Hippocampal formation (tissue), 2 donors: ENCODE results near the gene GTF2H4.
"Not testable (repeated sequence)": the region's sequence is repeated elsewhere in the genome, so short reads cannot be mapped to it uniquely, and the experiment has no call there.

Experiments used
- DNase-seq, 2 donors: peaks; one replicate each; lab custom pipeline; 2025; lab: John Stamatoyannopoulos, UW

GTF2H4 gene

GRCh38 chr6:30907758-30908591, at the start of gene GTF2H4:
Gene GTF2H4 (plus strand): TSS chr6:30908207.
- DNase-seq, result peak; percentile 94 to 97

- DNase-seq, result not testable (repeated sequence)
Measured at GRCh38 chr6:30859726-30860125, 48.3 kb upstream of the GTF2H4 start.

DNA sequence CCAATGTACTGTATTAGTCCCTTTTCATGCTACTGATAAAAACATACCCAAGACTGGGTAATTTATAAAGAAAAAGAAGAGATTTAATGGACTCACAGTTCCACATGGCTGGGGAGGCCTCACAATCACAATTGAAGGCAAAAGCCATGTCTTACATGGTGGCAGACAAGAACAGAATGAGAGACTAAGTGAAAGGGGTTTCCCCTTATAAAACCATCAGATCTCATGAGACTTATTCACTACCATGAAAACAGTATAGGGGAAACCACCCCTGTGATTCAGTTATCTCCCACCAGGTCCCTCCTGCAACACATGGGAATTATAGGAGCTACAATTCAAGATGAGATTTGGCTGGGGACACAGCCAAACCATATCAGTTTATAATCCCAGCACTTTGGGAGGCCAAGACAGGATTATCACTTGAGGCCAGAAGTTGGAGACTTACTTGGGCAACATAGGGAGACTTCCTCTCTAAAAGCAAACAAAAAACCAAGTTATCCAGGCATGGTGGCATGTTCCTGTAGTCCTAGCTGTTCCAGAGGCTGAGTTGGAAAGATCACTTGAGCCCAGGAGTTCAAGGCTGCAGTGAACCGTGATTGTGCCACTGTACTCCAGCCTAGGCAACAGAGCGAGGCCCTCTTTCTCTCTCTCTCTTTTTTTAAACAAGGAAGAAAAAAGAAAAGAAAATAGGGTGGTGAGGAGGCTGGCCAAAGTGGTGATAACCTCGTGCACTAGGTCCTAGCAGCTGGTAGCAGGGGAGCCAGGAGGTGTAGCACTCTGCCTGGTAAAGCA, 46.6 kb upstream of the GTF2H4 start:
- DNase-seq, result no peak

DNA sequence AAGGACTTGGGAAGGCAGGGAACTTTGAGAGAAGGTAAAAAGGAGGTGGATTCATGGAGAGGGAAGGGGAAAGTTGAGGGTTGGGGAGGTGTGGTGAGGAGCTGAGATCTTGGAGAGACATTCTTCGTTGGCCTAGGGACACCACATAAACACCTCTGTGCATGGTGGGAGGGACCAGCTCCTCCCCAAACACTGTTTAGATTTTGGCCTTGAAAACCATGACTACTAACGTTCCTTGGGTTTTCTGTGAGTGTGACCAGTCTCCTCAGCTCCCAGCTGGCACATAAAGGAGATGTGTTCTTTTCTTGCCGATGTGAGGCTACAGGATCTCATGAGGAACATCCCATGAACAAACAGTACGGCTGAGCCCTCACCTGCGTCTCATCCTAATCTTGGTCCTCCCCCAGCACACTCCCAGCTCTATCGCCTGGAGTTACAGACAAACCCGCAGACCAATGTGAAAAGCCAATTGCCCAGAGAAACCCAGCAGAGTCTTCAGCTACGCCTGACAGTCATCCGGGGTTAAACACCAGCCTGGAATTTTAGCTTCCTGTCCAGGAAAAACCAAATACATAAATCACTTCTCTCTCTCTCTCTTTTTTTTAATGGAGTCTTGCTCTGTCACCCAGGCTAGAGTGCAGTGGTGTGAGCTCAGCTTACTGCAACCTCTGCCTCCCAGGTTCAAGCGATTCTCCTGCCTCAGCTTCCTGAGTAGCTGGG, 45.7 kb upstream of the GTF2H4 start:
- no peak for DNase-seq

DNA sequence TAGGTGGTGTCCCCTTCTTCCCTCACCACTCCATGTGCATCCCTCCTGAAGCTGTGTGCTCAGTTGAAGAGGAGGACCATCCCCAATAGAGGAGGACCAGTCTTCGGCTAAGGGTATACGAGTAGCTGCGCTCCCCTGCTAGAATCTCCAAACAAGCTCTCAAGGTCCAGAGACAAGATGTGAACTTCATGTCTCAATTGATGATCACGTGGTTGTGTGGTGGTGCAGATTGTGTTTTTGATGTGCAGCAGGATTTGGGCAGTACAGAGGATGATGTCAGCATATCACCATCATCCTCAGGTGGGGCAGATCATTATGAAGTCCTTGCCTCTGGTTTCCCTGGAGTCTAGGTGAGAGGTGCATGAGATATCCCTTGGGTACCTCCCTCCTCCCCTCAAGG, 43.7 kb upstream of the GTF2H4 start:
- no peak for DNase-seq

DNA sequence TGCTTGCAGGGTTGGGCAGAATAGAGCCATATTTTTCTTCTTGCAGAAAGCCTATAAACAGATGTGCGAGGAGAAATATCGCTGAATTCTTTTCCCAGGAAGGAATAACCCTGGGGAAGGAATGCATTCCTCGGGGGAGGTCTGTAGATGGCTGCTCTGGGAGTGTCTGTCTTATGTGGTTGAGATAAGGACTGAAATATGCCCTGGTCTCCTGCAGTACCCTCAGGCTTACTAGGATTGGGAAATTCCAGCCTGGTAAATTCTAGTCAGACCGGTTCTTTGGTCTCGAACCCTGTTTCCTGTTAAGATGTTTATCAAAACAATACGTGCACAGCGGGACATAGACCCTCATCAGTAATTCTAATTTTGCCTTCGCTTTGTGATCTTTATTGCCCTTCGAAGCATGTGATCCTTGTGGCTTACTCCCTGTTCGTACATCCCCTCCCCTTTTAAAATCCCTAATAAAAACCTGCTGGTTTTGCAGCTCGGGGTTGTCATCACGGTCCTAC, 38.7 kb upstream of the GTF2H4 start:
- DNase-seq, result not testable (repeated sequence)

DNA sequence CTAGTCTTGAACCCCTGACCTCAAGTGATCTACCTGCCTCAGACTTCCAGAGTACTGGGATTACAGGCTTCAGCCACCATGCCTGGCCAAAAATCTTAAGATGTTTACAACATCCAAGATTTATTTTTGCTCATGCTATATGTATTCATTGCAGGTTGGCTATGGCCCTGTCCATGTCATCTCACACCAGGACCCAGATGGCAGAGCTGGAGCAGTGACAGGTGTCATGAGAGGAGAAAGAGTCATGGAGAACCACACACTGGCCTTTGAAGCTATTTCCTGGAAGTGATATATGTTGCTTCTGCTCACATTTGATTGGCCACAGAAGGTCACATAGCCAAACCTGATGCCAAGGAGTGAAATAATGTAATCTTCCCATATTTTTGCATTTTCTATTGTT, 37.5 kb upstream of the GTF2H4 start:
- DNase-seq, result no peak

- no peak for DNase-seq
Measured at GRCh38 chr6:30871592-30872183, 36.3 kb upstream of the GTF2H4 start.

DNA sequence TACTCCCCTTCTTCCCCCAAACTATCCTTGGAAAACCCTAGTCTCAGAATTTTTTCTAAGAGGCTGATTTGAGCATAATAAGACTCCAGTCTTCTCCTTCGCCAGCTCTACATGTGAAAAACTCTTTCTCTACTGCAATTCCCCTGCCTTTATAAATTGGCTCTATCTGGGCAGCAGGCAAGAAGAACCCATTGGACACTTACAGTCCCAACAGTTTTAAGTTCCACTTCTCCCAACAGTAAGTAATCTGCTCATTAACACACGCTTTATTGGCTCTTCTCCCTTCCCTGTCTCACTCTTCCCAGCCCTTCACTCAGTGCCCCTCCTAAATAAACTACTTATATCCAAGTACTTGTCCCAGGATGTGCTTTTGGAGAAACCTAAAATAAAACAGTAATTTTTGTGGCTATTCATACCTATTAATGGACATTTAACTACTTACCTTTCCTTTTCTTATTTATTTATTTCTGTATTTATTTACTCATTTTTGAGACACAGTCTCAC, 34.8 kb upstream of the GTF2H4 start:
- no peak for DNase-seq

- DNase-seq, result not testable (repeated sequence)
Measured at GRCh38 chr6:30873795-30874194, 34.2 kb upstream of the GTF2H4 start.

- DNase-seq, result no peak
Measured at GRCh38 chr6:30875244-30876038, 32.6 kb upstream of the GTF2H4 start.

GRCh38 chr6:30876039-30876730, 31.8 kb upstream of the GTF2H4 start:
- no peak for DNase-seq

GRCh38 chr6:30877419-30878262, 30.4 kb upstream of the GTF2H4 start:
- peak; percentile 80 to 87 for DNase-seq

DNA sequence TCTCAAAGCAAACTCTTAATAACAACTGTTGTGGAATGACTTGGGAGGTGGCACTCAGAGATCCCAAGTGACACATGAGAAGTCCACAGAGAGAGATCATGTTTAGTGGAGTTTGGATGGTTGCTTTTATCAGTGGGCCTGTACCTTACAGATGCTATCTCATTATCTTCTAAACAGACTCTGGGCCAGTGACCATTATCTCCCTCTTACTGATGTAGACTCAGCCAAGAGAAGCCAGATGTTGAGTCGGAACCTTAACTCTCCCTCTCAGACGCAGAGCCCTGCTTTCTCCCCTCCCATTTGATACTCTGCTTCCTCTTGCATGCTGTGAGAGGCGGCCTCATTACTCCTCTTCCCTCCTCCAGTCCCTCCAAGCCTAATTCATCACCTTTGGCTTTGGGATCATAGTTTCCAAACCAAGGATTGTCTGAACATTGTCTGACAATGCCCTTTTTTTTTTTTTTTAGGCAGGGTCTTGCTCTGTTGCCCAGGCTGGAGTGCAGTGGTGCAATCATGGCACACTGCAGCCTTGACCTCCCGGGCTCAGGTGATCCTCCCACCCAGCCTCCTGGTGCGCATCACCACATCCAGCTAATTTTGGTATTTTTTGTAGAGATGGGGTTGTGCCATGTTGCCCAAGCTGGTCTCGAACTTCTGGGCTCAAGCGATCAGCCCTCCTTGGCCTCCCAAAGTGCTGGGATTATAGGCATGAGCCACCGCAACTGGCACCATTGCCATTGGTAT, 28.2 kb upstream of the GTF2H4 start:
- DNase-seq, result no peak

- peak; percentile 47 to 71 for DNase-seq
Measured at GRCh38 chr6:30880698-30881252, 27.2 kb upstream of the GTF2H4 start.

GRCh38 chr6:30881392-30882203, 26.4 kb upstream of the GTF2H4 start:
- DNase-seq, result peak in 1 of 2 donors; percentile 40

- peak in 1 of 2 donors; percentile 40 for DNase-seq
Measured at GRCh38 chr6:30882204-30882758, 25.7 kb upstream of the GTF2H4 start.
